ENCODE results near the gene UROC1.

- TF ChIP-seq CTCF (IDR thresholded peaks at IDR 0.05): no peak
- no peak for TF ChIP-seq POLR2A (IDR thresholded peaks at IDR 0.05)
- no peak for TF ChIP-seq EP300 (IDR thresholded peaks at IDR 0.05)
Observed at GRCh38 chr3:126531051-126531330, 13.4 kb upstream of the UROC1 start.
